ENCODE results near the gene TMEM185A.
"Not testable (repeated sequence)": the region's sequence is repeated elsewhere in the genome, so short reads cannot be mapped to it uniquely, and the experiment has no call there.

Gene TMEM185A

DNA sequence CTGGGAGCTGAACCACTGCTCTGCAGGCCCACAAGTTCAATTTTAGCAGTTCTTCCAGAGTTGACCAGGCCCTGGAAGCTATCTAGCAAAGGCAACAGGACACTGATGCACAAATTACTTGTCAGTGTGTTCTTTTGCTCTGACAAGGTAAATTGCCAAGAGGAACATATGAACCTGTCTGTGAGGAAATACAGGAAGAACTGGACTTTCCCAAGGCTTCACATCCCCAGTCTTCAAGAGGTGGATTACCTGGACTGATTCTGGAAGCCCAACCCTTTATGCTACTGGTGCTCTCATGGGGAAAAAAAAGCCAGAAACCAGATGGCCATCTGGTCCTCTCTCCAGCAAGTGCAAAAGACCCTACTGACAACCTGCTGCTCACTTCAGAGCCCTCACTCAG, 1.9 kb upstream of the TMEM185A start:
- POLR2A ChIA-PET = no interaction called here
- CTCF ChIA-PET = no interaction called here
- DNase-seq (ENCODE audit: extremely low spot score) = no peak
- TF ChIP-seq, protein P1, sequence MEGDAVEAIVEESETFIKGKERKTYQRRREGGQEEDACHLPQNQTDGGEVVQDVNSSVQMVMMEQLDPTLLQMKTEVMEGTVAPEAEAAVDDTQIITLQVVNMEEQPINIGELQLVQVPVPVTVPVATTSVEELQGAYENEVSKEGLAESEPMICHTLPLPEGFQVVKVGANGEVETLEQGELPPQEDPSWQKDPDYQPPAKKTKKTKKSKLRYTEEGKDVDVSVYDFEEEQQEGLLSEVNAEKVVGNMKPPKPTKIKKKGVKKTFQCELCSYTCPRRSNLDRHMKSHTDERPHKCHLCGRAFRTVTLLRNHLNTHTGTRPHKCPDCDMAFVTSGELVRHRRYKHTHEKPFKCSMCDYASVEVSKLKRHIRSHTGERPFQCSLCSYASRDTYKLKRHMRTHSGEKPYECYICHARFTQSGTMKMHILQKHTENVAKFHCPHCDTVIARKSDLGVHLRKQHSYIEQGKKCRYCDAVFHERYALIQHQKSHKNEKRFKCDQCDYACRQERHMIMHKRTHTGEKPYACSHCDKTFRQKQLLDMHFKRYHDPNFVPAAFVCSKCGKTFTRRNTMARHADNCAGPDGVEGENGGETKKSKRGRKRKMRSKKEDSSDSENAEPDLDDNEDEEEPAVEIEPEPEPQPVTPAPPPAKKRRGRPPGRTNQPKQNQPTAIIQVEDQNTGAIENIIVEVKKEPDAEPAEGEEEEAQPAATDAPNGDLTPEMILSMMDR (IDR thresholded peaks at IDR 0.05; ENCODE audit: control extremely low read depth, extremely low read depth, low read depth, missing control alignments) = no peak

DNA sequence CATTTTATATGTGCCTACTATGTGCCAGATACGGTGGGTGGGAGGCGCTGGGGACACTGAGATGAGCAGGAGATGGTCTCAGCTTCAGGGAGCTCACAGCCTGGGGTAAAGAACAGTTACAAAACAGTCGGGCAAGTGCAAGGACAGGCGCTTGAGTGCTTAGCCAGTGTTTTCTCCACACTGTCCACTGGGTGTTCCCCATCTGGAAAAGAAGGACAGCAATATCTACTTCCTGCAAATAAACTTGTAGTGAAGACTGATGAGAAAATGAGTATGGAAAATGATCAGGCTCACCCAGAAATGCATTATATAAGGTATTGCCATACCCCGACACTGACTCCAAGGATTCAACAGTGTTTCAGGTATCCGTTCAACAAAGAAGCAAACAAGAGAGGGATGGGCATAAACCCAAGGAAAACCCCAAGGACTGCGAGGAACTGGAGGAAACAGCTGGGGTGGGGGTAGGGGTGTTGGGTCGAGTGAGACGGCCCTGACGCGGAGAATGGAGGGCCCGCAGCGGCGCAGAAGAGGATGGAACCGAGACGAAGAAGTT, 835 bp downstream of the TMEM185A start:
- ChIA-PET CTCF (interaction anchor here (1.0 kb wide), 1 partner anchor 103 kb away, joined by 3 read pairs; no protein-coding TSS in a partner anchor), POLR2A (no interaction called here)
- DNase-seq (ENCODE audit: extremely low spot score) = no peak
- TF ChIP-seq, protein P1 (IDR thresholded peaks at IDR 0.05; ENCODE audit: control extremely low read depth, extremely low read depth, low read depth, missing control alignments) = no peak

DNA sequence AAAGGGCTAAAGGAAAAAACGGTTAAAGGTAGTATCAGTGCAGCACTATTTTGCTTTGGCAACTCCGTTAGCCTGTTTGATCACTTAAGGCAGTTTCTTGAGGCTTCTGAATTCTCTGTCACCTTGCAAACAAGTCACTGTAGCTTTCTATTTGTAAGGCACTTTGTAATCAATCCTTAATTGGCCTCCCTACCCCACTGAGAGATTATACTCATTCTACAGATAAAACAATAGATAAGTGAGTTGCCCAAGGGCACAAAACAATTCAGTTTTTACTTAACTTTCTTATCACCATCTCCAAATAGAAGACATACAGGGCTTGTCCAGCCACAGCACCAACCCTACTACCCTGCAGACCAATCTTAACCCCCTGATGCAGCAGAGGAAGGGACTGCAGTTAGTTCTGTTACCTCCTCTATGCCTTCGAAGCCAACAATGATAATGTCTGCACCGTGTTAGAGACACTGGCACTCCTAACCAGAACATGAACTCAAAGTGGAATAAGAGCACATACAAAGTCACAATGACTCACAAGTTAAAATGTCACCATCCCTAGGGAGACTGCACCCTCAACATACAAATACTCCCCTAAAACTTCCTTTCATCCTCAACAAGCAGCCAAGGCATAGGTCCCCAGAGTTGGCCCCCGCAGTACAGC, 1.7 kb downstream of the TMEM185A start:
- POLR2A ChIA-PET = no interaction called here
- TF ChIP-seq, protein P1 (IDR thresholded peaks at IDR 0.05; ENCODE audit: control extremely low read depth, extremely low read depth, low read depth, missing control alignments) = no peak
- CTCF ChIA-PET = interaction anchor here (1.0 kb wide), 1 partner anchor 102 kb away, joined by 3 read pairs; no protein-coding TSS in a partner anchor
- DNase-seq (ENCODE audit: extremely low spot score) = no peak

DNA sequence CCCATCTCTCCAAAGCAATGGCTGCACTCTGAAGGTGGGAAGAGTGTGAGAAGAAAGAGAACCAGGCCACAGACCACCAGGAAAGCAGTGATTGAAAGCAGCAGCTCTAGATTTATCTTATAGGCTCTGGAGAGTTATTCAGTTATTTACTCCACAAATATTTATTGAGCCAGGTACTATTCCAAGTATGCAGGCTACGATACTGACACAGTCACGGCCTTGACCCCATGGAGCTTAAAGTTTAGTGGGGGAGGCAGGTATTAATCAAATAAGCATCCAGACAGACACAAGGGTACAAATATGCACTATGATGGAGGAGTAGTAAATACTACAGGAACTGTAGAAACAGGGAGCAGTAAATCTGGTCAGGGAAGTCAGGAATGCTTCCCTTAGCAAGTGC, 2.8 kb downstream of the TMEM185A start:
- DNase-seq (ENCODE audit: extremely low spot score) = no peak
- TF ChIP-seq, protein P1 (IDR thresholded peaks at IDR 0.05; ENCODE audit: control extremely low read depth, extremely low read depth, low read depth, missing control alignments) = no peak
- POLR2A ChIA-PET = no interaction called here
- CTCF ChIA-PET = no interaction called here

DNA sequence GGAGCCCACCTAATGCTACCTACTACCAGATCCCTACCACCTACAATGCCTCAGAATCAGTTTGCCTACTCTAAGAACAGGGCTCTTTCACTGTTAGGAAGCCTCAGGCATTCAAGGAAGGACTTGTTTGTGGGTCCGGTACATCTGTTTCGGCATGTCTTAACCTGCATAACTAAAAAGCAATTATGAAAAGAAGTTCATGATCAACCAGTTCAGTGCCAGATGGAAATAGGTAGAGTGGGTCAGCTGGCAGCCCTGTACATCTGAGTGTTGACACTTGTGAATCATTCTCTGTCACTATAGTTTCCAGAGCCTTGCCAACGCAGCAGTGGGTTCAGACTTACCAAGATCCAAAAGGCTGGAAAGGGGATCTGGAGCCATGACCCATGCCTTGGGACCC, 3.3 kb downstream of the TMEM185A start:
- TF ChIP-seq, protein P1 (IDR thresholded peaks at IDR 0.05; ENCODE audit: control extremely low read depth, extremely low read depth, low read depth, missing control alignments) = no peak
- DNase-seq (ENCODE audit: extremely low spot score) = no peak
- CTCF ChIA-PET = interaction anchor here (1.3 kb wide), 1 partner anchor 116 kb away, joined by 3 read pairs; no protein-coding TSS in a partner anchor
- POLR2A ChIA-PET = no interaction called here

DNA sequence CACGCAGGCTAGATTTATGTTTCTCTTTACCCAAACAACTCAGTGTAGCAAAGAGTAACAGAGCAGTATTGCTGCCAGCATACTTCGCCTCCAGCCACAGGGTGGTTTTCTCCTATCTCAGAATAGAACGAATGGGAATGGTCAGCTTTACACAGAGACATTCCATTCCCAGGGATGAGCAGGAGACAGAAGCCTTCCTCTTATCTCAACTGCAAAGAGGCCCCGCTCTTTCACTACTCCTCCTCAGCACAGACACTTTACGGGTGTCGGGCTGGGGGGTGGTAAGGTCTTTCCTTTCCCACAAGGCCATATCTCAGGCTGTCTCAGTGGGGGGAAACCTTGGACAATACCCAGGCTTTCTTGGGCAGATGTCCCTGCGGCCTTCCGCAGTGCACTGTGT, 4.8 kb downstream of the TMEM185A start:
- POLR2A ChIA-PET; DNase-seq (ENCODE audit: extremely low spot score): not testable (repeated sequence)
- CTCF ChIA-PET = interaction anchor here (1.3 kb wide), 1 partner anchor 115 kb away, joined by 3 read pairs; no protein-coding TSS in a partner anchor

DNA sequence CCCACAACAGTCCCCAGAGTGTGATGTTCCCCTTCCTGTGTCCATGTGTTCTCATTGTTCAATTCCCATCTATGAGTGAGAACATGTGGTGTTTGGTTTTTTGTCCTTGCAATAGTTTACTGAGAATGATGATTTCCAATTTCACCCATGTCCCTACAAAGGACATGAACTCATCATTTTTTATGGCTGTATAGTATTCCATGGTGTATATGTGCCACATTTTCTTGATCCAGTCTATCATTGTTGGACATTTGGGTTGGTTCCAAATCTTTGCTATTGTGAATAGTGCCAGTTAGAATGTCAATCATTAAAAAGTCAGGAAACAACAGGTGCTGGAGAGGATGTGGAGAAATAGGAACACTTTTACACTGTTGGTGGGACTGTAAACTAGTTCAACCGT, 11.9 kb downstream of the TMEM185A start:
- DNase-seq (ENCODE audit: extremely low spot score); POLR2A ChIA-PET; CTCF ChIA-PET: not testable (repeated sequence)

Data from GM10248 (cell line).